ENCODE results near the gene UBXN1. TPM values are rescaled to one million over a fixed set of nuclear protein-coding genes. Genes with fewer than 3 reads are reported as not detected.
"Not testable (repeated sequence)": the region's sequence is repeated elsewhere in the genome, so short reads cannot be mapped to it uniquely, and the experiment has no call there.

The UBXN1 gene
- total RNA-seq, 1 donor: 70.7 TPM

GRCh38 chr11:62705413-62705812 is 26.5 kb upstream of the UBXN1 start:
- H3K4me3 ChIP-seq (ENCODE audit: low read depth, low read length): peak overlapping the region; percentile 77
- no peak for TF ChIP-seq CTCF (IDR thresholded peaks at IDR 0.05; ENCODE audit: insufficient read depth, low read length)
- no peak for DNase-seq (ENCODE audit: low read depth)

GRCh38 chr11:62703921-62704320 is 25.0 kb upstream of the UBXN1 start:
- H3K4me3 ChIP-seq (ENCODE audit: low read depth, low read length); DNase-seq (ENCODE audit: low read depth): not testable (repeated sequence)

- TF ChIP-seq CTCF (IDR thresholded peaks at IDR 0.05; ENCODE audit: insufficient read depth, low read length): no peak
- DNase-seq (ENCODE audit: low read depth): no peak
- no peak overlapping the region for H3K4me3 ChIP-seq (ENCODE audit: low read depth, low read length)
Measured at GRCh38 chr11:62702246-62702645, 23.4 kb upstream of the UBXN1 start.

GRCh38 chr11:62694455-62695167 is 15.7 kb upstream of the UBXN1 start:
- no peak overlapping the region for H3K4me3 ChIP-seq (ENCODE audit: low read depth, low read length)
- peak; percentile 91 for DNase-seq (ENCODE audit: low read depth)
- TF ChIP-seq CTCF (IDR thresholded peaks at IDR 0.05; ENCODE audit: insufficient read depth, low read length): peak; percentile 85

GRCh38 chr11:62693624-62694023 is 14.8 kb upstream of the UBXN1 start:
- not testable (repeated sequence) for DNase-seq (ENCODE audit: low read depth); H3K4me3 ChIP-seq (ENCODE audit: low read depth, low read length)

- peak; percentile 99 for DNase-seq (ENCODE audit: low read depth)
- peak within 1 kb of the TSS; percentile 84 for H3K4me3 ChIP-seq (ENCODE audit: low read depth, low read length)
- TF ChIP-seq CTCF (IDR thresholded peaks at IDR 0.05; ENCODE audit: insufficient read depth, low read length): no peak
Measured at GRCh38 chr11:62689421-62690183, 10.7 kb upstream of the UBXN1 start, which contains the start of gene LRRN4CL. TSS of gene LRRN4CL (minus strand) at chr11:62689530. CDS start at chr11:62688508, 1,022 bp downstream.

GRCh38 chr11:62688491-62688890 is 9.6 kb upstream of the UBXN1 start:
- peak overlapping the region; percentile 84 for H3K4me3 ChIP-seq (ENCODE audit: low read depth, low read length)
- peak; percentile 39 for DNase-seq (ENCODE audit: low read depth)
- TF ChIP-seq CTCF (IDR thresholded peaks at IDR 0.05; ENCODE audit: insufficient read depth, low read length): no peak
